Spleen (tissue), 7 donors: Measurements from ENCODE around the gene CACNA1A.

ENCODE experiments used
- CTCF ChIP-seq, 11 experiments: fragments of 200-600 bp in 7 of 11; fragments of 450-650 bp in 4 of 11; sonication (generic) in 4 of 11; IDR thresholded peaks in 8 of 11; conservative IDR thresholded peaks in 3 of 11; 1 replicate in 7 of 11; 2 replicates in 4 of 11; pipeline versions ENCODE4 v1.4.0 to v1.8.0; 2016 to 2021; ENCODE audit warnings: antibody characterized with exemption in 11 of 11, inconsistent platforms in 4 of 11, mild to moderate bottlenecking in 1 of 11
- POLR2A ChIP-seq, 3 donors: fragments of 450-650 bp; IDR thresholded peaks; one replicate each; pipeline ENCODE4 v1.5.1; 2017; ENCODE audit warnings: antibody characterized with exemption in 3 of 3, mild to moderate bottlenecking in 1 of 3
- donor health status: DM: no; HTN: no; CAD: no; lungs with moderate emphysema.
- donor health status: DM: no; HTN: no; CAD: no.
- donor health status: DM: no; HTN: no; CAD: no.

- TF ChIP-seq CTCF (IDR thresholded peaks at IDR 0.05 in 8 of 11, conservative IDR thresholded peaks at IDR 0.05 in 3 of 11) (no peak), POLR2A (IDR thresholded peaks at IDR 0.05) (no peak)
These were observed 285.4 kb downstream of the CACNA1A start for GRCh38 chr19:13220847-13221246.
